Measurements from ENCODE around the gene TRPM2.

The TRPM2 gene

DNA sequence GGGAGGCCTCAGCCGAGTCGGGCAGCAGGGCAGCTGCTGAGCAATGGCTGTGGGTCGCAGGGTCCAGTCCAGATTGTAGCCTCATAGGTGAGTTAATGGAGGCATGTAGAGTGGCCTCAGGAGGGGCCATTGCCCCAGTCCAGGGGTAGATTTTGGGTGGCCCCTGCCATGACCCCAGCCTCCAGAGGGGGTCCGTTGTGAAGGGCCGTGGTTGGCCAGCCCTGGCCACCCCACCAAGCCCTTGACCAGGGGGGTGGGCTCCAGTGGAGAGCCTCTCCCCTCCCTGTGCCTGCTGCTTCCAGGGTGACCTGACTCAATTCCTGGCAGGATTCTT lies 26.1 kb downstream of the TRPM2 start:
- Histone ChIP-seq H3K36me3 (no peaks in the 10 kb centered on the region), H3K9me3 (ENCODE audit: severe bottlenecking) (no peaks in the 10 kb centered on the region), H3K27ac (no peak overlapping the region), H3K4me3 (ENCODE audit: low read depth, low read length) (no peak overlapping the region), H3K27me3 (ENCODE audit: insufficient read depth, low read depth, severe bottlenecking) (no peaks in the 10 kb centered on the region)
- TF ChIP-seq, protein P1, sequence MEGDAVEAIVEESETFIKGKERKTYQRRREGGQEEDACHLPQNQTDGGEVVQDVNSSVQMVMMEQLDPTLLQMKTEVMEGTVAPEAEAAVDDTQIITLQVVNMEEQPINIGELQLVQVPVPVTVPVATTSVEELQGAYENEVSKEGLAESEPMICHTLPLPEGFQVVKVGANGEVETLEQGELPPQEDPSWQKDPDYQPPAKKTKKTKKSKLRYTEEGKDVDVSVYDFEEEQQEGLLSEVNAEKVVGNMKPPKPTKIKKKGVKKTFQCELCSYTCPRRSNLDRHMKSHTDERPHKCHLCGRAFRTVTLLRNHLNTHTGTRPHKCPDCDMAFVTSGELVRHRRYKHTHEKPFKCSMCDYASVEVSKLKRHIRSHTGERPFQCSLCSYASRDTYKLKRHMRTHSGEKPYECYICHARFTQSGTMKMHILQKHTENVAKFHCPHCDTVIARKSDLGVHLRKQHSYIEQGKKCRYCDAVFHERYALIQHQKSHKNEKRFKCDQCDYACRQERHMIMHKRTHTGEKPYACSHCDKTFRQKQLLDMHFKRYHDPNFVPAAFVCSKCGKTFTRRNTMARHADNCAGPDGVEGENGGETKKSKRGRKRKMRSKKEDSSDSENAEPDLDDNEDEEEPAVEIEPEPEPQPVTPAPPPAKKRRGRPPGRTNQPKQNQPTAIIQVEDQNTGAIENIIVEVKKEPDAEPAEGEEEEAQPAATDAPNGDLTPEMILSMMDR (IDR thresholded peaks at IDR 0.05; ENCODE audit: low read depth, low read length): no peak
- no peak for DNase-seq

DNA sequence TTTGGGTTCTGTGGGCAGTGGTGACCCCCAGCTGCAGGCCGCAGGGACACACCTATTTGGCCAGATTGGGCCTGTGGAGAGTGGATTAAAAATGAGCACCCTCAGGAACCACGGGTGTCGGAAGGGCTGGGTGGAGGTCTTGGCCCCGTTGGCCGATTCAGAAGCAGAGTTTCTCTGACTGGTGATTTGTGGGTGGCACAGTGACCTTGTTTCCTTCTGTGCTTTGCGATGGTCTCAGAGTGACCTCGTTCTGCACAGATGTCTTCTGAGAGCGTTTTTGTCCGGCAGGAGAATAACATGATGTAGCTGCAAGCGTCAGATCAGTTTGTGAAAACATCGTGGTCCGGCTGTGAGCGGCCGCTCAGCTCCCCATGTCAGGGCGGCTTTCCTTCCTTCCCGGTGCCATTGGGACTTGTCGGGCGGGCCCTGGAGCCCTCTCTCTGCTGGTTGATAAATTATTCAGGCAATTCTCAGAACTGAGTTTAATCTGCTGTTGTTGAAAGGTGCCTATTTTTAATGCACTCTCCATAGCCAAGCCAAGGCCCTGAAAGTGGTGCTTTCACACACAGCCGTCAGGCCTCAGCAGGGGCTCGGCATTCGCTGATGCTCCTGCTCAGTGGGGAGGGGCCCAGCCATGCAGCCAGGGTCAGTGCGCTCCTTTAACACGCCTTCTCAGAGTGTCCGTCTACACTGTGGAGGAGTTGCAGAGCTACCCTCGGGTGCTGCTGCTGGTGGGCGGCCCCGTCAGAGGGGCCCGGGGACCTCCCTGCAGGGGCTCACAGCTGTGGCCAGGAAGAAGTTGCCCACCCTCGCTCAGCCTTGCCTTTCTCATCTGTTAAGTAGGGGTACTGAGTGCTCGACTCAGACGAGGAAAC lies 26.8 kb downstream of the TRPM2 start:
- Histone ChIP-seq H3K4me3 (ENCODE audit: low read depth, low read length) (no peak overlapping the region), H3K27ac (no peak overlapping the region), H3K27me3 (ENCODE audit: insufficient read depth, low read depth, severe bottlenecking) (no peaks in the 10 kb centered on the region), H3K9me3 (ENCODE audit: severe bottlenecking) (peaks cover 7% of the 10 kb centered on the region), H3K36me3 (no peaks in the 10 kb centered on the region)
- TF ChIP-seq, protein P1 (IDR thresholded peaks at IDR 0.05; ENCODE audit: low read depth, low read length): no peak
- no peak for DNase-seq

DNA sequence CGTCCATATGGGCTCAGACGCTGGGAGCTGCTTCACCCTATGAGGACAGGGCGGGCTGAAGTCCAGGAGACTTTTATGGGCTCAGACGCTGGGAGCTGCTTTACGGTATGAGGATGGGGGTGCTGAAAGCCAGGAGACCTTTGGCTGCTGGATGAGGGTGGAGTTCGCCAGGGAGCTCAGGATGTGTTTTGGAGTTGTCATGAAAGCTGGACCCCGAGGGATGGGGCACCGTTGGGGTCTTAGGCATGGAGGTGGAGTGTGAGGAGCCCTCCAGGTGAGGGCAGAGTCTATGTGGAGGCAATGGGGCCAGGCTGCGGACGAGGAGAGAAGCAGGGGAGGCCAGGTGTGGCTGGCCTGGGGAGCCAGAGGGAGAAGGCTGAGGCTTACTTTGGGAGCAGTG lies 27.5 kb downstream of the TRPM2 start:
- peaks cover 14% of the 10 kb centered on the region for H3K9me3 ChIP-seq (ENCODE audit: severe bottlenecking)
- DNase-seq: no peak
- H3K27ac ChIP-seq: no peak overlapping the region
- no peaks in the 10 kb centered on the region for H3K27me3 ChIP-seq (ENCODE audit: insufficient read depth, low read depth, severe bottlenecking)
- TF ChIP-seq, protein P1 (IDR thresholded peaks at IDR 0.05; ENCODE audit: low read depth, low read length): no peak
- no peaks in the 10 kb centered on the region for H3K36me3 ChIP-seq
- no peak overlapping the region for H3K4me3 ChIP-seq (ENCODE audit: low read depth, low read length)

DNA sequence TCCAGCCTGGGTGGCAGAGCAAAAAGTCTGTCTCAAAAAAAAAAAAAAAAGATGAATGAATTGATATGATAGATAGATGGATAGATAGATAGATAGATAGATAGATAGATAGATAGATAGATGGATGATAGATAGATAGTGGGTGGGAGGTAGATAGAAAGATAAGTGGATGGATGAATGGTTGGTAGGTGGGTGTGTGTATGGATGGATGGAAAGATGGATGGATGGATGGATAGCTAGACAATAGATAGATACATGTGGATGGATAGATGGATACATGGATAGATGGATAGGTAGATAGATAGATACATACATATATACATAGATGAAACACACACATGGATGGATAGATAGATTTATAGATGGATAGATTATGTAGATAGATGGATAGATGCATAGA lies 28.5 kb downstream of the TRPM2 start:
- Histone ChIP-seq H3K27ac (no peak overlapping the region), H3K9me3 (ENCODE audit: severe bottlenecking) (peaks cover 19% of the 10 kb centered on the region), H3K27me3 (ENCODE audit: insufficient read depth, low read depth, severe bottlenecking) (no peaks in the 10 kb centered on the region), H3K4me3 (ENCODE audit: low read depth, low read length) (no peak overlapping the region), H3K36me3 (no peaks in the 10 kb centered on the region)
- TF ChIP-seq, protein P1 (IDR thresholded peaks at IDR 0.05; ENCODE audit: low read depth, low read length): no peak
- DNase-seq: no peak

DNA sequence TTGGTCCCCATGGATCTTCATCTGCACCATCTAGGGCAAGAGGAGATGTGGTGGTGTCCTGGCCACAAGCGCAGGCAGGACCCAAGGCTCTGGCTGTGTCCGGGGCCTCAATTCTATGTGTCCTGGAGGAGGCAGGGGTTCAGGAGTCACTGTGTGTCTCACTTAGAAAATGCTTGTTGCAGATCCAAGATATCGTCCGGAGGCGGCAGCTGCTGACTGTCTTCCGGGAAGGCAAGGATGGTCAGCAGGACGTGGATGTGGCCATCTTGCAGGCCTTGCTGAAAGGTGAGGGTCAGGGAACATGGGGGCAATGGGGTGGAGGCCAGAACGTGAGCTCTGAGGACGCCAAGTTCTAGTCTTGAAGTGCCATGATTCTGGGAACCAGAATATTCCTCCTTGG lies 29.1 kb downstream of the TRPM2 start:
- Histone ChIP-seq H3K27me3 (ENCODE audit: insufficient read depth, low read depth, severe bottlenecking) (no peaks in the 10 kb centered on the region), H3K27ac (no peak overlapping the region), H3K4me3 (ENCODE audit: low read depth, low read length) (no peak overlapping the region), H3K36me3 (no peaks in the 10 kb centered on the region), H3K9me3 (ENCODE audit: severe bottlenecking) (peaks cover 19% of the 10 kb centered on the region)
- TF ChIP-seq, protein P1 (IDR thresholded peaks at IDR 0.05; ENCODE audit: low read depth, low read length): no peak
- no peak for DNase-seq

DNA sequence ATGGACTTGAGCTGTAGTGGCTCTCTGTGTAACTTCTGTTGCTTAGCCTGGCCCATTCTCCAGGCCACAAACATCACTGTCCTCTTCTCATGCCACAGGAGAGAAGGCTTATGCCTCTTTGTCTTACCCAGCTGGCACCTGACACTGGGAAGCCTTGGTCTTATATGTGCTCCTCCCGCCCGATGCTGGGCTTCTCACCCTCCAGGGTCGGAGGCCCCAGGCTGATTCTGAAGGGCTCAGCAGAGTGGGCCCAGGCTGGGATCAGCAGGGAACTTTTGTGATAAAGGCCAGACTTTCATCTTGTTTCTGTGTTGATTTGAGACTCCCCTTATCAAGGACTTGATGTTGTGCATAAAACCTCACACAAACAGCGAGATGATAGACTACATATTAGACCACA lies 29.8 kb downstream of the TRPM2 start:
- peaks cover 21% of the 10 kb centered on the region for H3K9me3 ChIP-seq (ENCODE audit: severe bottlenecking)
- H3K27me3 ChIP-seq (ENCODE audit: insufficient read depth, low read depth, severe bottlenecking): peaks cover 3% of the 10 kb centered on the region
- H3K36me3 ChIP-seq: no peaks in the 10 kb centered on the region
- no peak for DNase-seq
- H3K27ac ChIP-seq: no peak overlapping the region
- TF ChIP-seq, protein P1 (IDR thresholded peaks at IDR 0.05; ENCODE audit: low read depth, low read length): no peak
- H3K4me3 ChIP-seq (ENCODE audit: low read depth, low read length): no peak overlapping the region
